Body of pancreas (tissue), 4 donors: Measurements from ENCODE around the gene GLI3. TPM values are rescaled to one million over a fixed set of nuclear protein-coding genes. Genes with fewer than 3 reads are reported as not detected.

Experiments
- ATAC-seq: fragments of 150-250 bp; one replicate; pipeline ENCODE4 v1.9.1; 2016
- DNase-seq, 4 donors: peaks; one replicate each; pipeline ENCODE4 v3.0.0-alpha.2; 2019
- H3K27ac ChIP-seq, 4 donors: fragments of 200-600 bp; sonication (generic); 1 replicate in 3 of 4; 2 replicates in 1 of 4; pipeline versions ENCODE4 v1.5.1 to v1.6.1; 2016 to 2019; ENCODE audit warnings: mild to moderate bottlenecking in 1 of 4, mixed read lengths in 1 of 4, moderate library complexity in 1 of 4
- H3K27me3 ChIP-seq, 2 donors: fragments of 200-600 bp; sonication (generic); one replicate each; pipeline ENCODE4 v1.6.0; 2016; ENCODE audit warnings: mild to moderate bottlenecking in 1 of 2
- H3K36me3 ChIP-seq, 2 donors: fragments of 200-600 bp; sonication (generic); replicated peaks in 1 of 2; 2 replicates each; pipeline ENCODE4 v1.5.1; 2016; ENCODE audit warnings: low read depth in 2 of 2; ENCODE audit not compliant: insufficient read depth in 1 of 2
- H3K4me1 ChIP-seq: fragments of 200-600 bp; sonication (generic); one replicate; pipeline ENCODE4 v1.6.0; 2016
- H3K4me3 ChIP-seq, 2 donors: fragments of 200-600 bp; sonication (generic); 1 replicate in 1 of 2; 2 replicates in 1 of 2; pipeline ENCODE4 v1.5.1; 2016 to 2019
- H3K9me3 ChIP-seq, 3 donors: fragments of 200-600 bp; sonication (generic); 1 replicate in 2 of 3; 2 replicates in 1 of 3; pipeline ENCODE4 v1.5.1; 2016
- CTCF ChIP-seq, 7 experiments: fragments of 450-650 bp in 4 of 7; fragments of 200-600 bp in 3 of 7; sonication (generic) in 3 of 7; IDR thresholded peaks; one replicate each; pipeline ENCODE4 v1.5.1; 2016 to 2019; ENCODE audit warnings: antibody characterized with exemption in 7 of 7
- POLR2A ChIP-seq, 3 donors: fragments of 450-650 bp; IDR thresholded peaks; one replicate each; pipeline ENCODE4 v1.6.1; 2016; ENCODE audit warnings: antibody characterized with exemption in 3 of 3, mild to moderate bottlenecking in 2 of 3
- WGBS, 2 donors: methylation state at CpG; one replicate each; pipeline ENCODE4 v1.1.5; 2017; 5-methylcytosine and 5-hydroxymethylcytosine counted together
- intact Hi-C: fragments of 100-400 bp; cut with DNase I; formaldehyde crosslinking; loops from one replicate; pipeline ENCODE4 v1.15.1; 2023
- total RNA-seq, 2 donors: library from RNA; depleted of rRNA; stranded (reverse); fragments of >200 nt; gene quantifications; one replicate each; pipeline ENCODE4 v1.1.0, GENCODE V29; 2016

The GLI3 gene
- total RNA-seq, 2 donors from 2014 or later: 1.0 to 2.0 TPM

- intact Hi-C loops: no loop called here
- 54 to 82% methylated on average over 4 of the region's 4 CpGs for WGBS, 2 donors
- Histone ChIP-seq H3K9me3 (no peaks in the 10 kb centered on the region), H3K27me3 (no peaks in the 10 kb centered on the region), H3K36me3 (no peaks in the 10 kb centered on the region), H3K4me1 (no peaks in the 10 kb centered on the region), H3K27ac (no peak overlapping the region), H3K4me3 (no peak overlapping the region)
- no peak for TF ChIP-seq CTCF (IDR thresholded peaks at IDR 0.05)
- TF ChIP-seq POLR2A (IDR thresholded peaks at IDR 0.05): no peak
- DNase-seq (no peak), ATAC-seq (no peak)
Observed at GRCh38 chr7:42181566-42181965, 55.4 kb downstream of the GLI3 start.

- no peaks in the 10 kb centered on the region for H3K36me3 ChIP-seq
- intact Hi-C loops: no loop called here
- DNase-seq: no peak
Observed at GRCh38 chr7:42180806-42181205, 56.2 kb downstream of the GLI3 start.

GRCh38 chr7:42176724-42177101 is 60.3 kb downstream of the GLI3 start:
- intact Hi-C loops: no loop called here
- Histone ChIP-seq H3K9me3 (no peaks in the 10 kb centered on the region), H3K4me3 (no peak overlapping the region), H3K27me3 (no peaks in the 10 kb centered on the region), H3K27ac (no peak overlapping the region), H3K36me3 (no peaks in the 10 kb centered on the region), H3K4me1 (no peaks in the 10 kb centered on the region)
- DNase-seq (no peak), ATAC-seq (no peak)
- WGBS, 2 donors: 42 to 80% methylated on average over 2 to 3 of the region's 3 CpGs
- TF ChIP-seq CTCF (IDR thresholded peaks at IDR 0.05) (no peak), POLR2A (IDR thresholded peaks at IDR 0.05) (no peak)

More at GRCh38 chr7:42180806-42181205, 56.2 kb downstream of the GLI3 start:
- Histone ChIP-seq H3K9me3 (no peaks in the 10 kb centered on the region), H3K27ac (no peak overlapping the region), H3K4me1 (no peaks in the 10 kb centered on the region), H3K27me3 (no peaks in the 10 kb centered on the region), H3K4me3 (no peak overlapping the region)
- 68 to 70% methylated on average over 2 of the region's 2 CpGs for WGBS, 2 donors
- no peak for TF ChIP-seq POLR2A (IDR thresholded peaks at IDR 0.05)
- TF ChIP-seq CTCF (IDR thresholded peaks at IDR 0.05): no peak
- no peak for ATAC-seq

- 87 to 89% methylated on average over 4 of the region's 4 CpGs for WGBS, 2 donors
- H3K4me3 ChIP-seq: no peak overlapping the region
- H3K9me3 ChIP-seq: no peaks in the 10 kb centered on the region
- no peak overlapping the region for H3K27ac ChIP-seq
- intact Hi-C loops: no loop called here
- no peaks in the 10 kb centered on the region for H3K4me1 ChIP-seq
- no peak for DNase-seq
- TF ChIP-seq CTCF (IDR thresholded peaks at IDR 0.05) (no peak), POLR2A (IDR thresholded peaks at IDR 0.05) (no peak)
- no peaks in the 10 kb centered on the region for H3K27me3 ChIP-seq
- H3K36me3 ChIP-seq: no peaks in the 10 kb centered on the region
- no peak for ATAC-seq
Observed at GRCh38 chr7:42175834-42176723, 60.9 kb downstream of the GLI3 start.
